HEK293 (cell line): ENCODE data around the gene APOL1.
A peak's percentile ranks its signal among the peaks of the same experiment; 100 is the strongest.

Source experiments
- CTCF ChIA-PET: fragments of 350-600 bp; formaldehyde crosslinking; extraction: SDS; loops from one replicate; lab custom pipeline; 2021; ENCODE audit warnings: antibody characterized with exemption; lab: Yijun Ruan, JAX
- POLR2A ChIA-PET: fragments of 300-600 bp; formaldehyde crosslinking; extraction: SDS; loops from one replicate; lab custom pipeline; 2020; ENCODE audit warnings: antibody characterized with exemption, inconsistent platforms; lab: Yijun Ruan, JAX
- H3K27ac ChIP-seq: fragments of 200-500 bp; sonication (Bioruptor generic); 2 replicates; pipeline ENCODE4 v1.5.1; 2014; ENCODE audit warnings: low read depth, low read length, control low read depth, inconsistent platforms; ENCODE audit errors: extremely low read depth
- H3K36me3 ChIP-seq, 2 experiments: fragments of 200-500 bp in 1 of 2; sonication (Bioruptor generic) in 1 of 2; 1 replicate in 1 of 2; 2 replicates in 1 of 2; pipeline ENCODE4 v1.5.1; 2014 to 2017; ENCODE audit warnings: inconsistent platforms in 2 of 2, low read length in 2 of 2; ENCODE audit not compliant: control insufficient read depth in 2 of 2, insufficient read depth in 1 of 2
- H3K4me1 ChIP-seq: fragments of 200-500 bp; sonication (Bioruptor generic); 2 replicates; pipeline ENCODE4 v1.5.1; 2014; ENCODE audit warnings: mild to moderate bottlenecking, low read length, inconsistent platforms; ENCODE audit not compliant: control insufficient read depth, insufficient read depth
- H3K4me3 ChIP-seq: 2 replicates; pipeline ENCODE4 v1.5.1; 2011; ENCODE audit warnings: low read depth, mild to moderate bottlenecking, control low read depth, low read length, moderate library complexity
- H3K9me3 ChIP-seq: fragments of 200-500 bp; sonication (Bioruptor generic); 2 replicates; pipeline ENCODE4 v1.5.1; 2014; ENCODE audit warnings: low read depth, low read length, inconsistent platforms; ENCODE audit not compliant: control insufficient read depth, insufficient read depth
- KLF8 ChIP-seq: fragments of 450-650 bp; formaldehyde crosslinking; IDR thresholded peaks from 2 replicates; pipeline ENCODE4 v1.5.1; 2016; ENCODE audit warnings: missing biosample characterization, missing genetic modification characterization
- SCRT1 ChIP-seq: fragments of 450-650 bp; formaldehyde crosslinking; IDR thresholded peaks from 2 replicates; pipeline ENCODE4 v1.5.1; 2016; ENCODE audit warnings: missing biosample characterization, missing genetic modification characterization, borderline replicate concordance
- SCRT2 ChIP-seq: fragments of 450-650 bp; formaldehyde crosslinking; IDR thresholded peaks from 2 replicates; pipeline ENCODE4 v1.5.1; 2016; ENCODE audit warnings: missing biosample characterization, missing genetic modification characterization
- TCF7L2 ChIP-seq: IDR thresholded peaks from 2 replicates; pipeline ENCODE4 v1.6.1; 2011; ENCODE audit warnings: low read depth, mild to moderate bottlenecking, inconsistent platforms, low read length, moderate library complexity, borderline replicate concordance
- ZBTB26 ChIP-seq: fragments of 450-650 bp; formaldehyde crosslinking; optimal IDR thresholded peaks from 2 replicates; pipeline ENCODE3; 2016; ENCODE audit warnings: missing biosample characterization, mild to moderate bottlenecking, missing genetic modification characterization
- ZBTB49 ChIP-seq: fragments of 450-650 bp; formaldehyde crosslinking; IDR thresholded peaks from 2 replicates; pipeline ENCODE4 v1.5.1; 2016; ENCODE audit warnings: missing biosample characterization, missing genetic modification characterization, low read depth
- ZBTB6 ChIP-seq: fragments of 450-650 bp; formaldehyde crosslinking; IDR thresholded peaks from 2 replicates; pipeline ENCODE4 v1.5.1; 2017; ENCODE audit warnings: missing biosample characterization, missing genetic modification characterization
- ZEB2 ChIP-seq: fragments of 450-650 bp; formaldehyde crosslinking; IDR thresholded peaks from 2 replicates; pipeline ENCODE4 v1.5.1; 2016; ENCODE audit warnings: missing biosample characterization, missing genetic modification characterization
- ZFHX2 ChIP-seq: fragments of 450-650 bp; formaldehyde crosslinking; conservative IDR thresholded peaks from 2 replicates; pipeline ENCODE4 v1.5.1; 2016; ENCODE audit warnings: missing biosample characterization, missing genetic modification characterization
- ZFP3 ChIP-seq: fragments of 450-650 bp; formaldehyde crosslinking; IDR thresholded peaks from 2 replicates; pipeline ENCODE4 v1.5.1; 2016; ENCODE audit warnings: low read depth, missing biosample characterization, missing genetic modification characterization
- ZNF114 ChIP-seq: fragments of 450-650 bp; formaldehyde crosslinking; IDR thresholded peaks from 2 replicates; pipeline ENCODE4 v1.5.0; 2017; ENCODE audit warnings: missing biosample characterization, missing genetic modification characterization
- ZNF157 ChIP-seq: fragments of 450-650 bp; formaldehyde crosslinking; IDR thresholded peaks from 2 replicates; pipeline ENCODE4 v1.5.1; 2016; ENCODE audit warnings: missing biosample characterization, missing genetic modification characterization
- ZNF184 ChIP-seq: fragments of 450-650 bp; IDR thresholded peaks from 2 replicates; pipeline ENCODE4 v1.5.1; 2018; ENCODE audit warnings: missing biosample characterization, mild to moderate bottlenecking, missing genetic modification characterization
- ZNF2 ChIP-seq: fragments of 450-650 bp; formaldehyde crosslinking; IDR thresholded peaks from 2 replicates; pipeline ENCODE4 v1.5.1; 2016; ENCODE audit warnings: missing biosample characterization, missing genetic modification characterization
- ZNF24 ChIP-seq: fragments of 450-650 bp; formaldehyde crosslinking; IDR thresholded peaks from 2 replicates; pipeline ENCODE4 v1.5.1; 2016; ENCODE audit warnings: missing biosample characterization, missing genetic modification characterization
- ZNF274 ChIP-seq, 2 experiments: fragments of 200-500 bp in 1 of 2; fragments of 450-650 bp in 1 of 2; sonication (Bioruptor generic) in 1 of 2; formaldehyde crosslinking in 1 of 2; IDR thresholded peaks; 2 replicates each; pipeline versions ENCODE4 v1.5.1 to v1.6.1; 2014 to 2016; ENCODE audit warnings: borderline replicate concordance in 1 of 2, inconsistent platforms in 1 of 2, low read length in 1 of 2, missing biosample characterization in 1 of 2, missing genetic modification characterization in 1 of 2
- ZNF302 ChIP-seq: fragments of 450-650 bp; formaldehyde crosslinking; IDR thresholded peaks from 2 replicates; pipeline ENCODE4 v1.5.1; 2016; ENCODE audit warnings: missing biosample characterization, missing genetic modification characterization, low read depth
- ZNF324 ChIP-seq: fragments of 450-650 bp; formaldehyde crosslinking; IDR thresholded peaks from 2 replicates; pipeline ENCODE4 v1.5.1; 2016; ENCODE audit warnings: missing biosample characterization, missing genetic modification characterization
- ZNF433 ChIP-seq: fragments of 450-650 bp; formaldehyde crosslinking; IDR thresholded peaks from 2 replicates; pipeline ENCODE4 v1.5.1; 2016; ENCODE audit warnings: missing biosample characterization, missing genetic modification characterization, low read depth
- ZNF473 ChIP-seq: fragments of 450-650 bp; formaldehyde crosslinking; IDR thresholded peaks from 2 replicates; pipeline ENCODE4 v1.5.1; 2017; ENCODE audit warnings: missing biosample characterization, missing genetic modification characterization
- ZNF488 ChIP-seq: fragments of 450-650 bp; formaldehyde crosslinking; IDR thresholded peaks from 2 replicates; pipeline ENCODE4 v1.5.1; 2016; ENCODE audit warnings: missing biosample characterization, missing genetic modification characterization
- ZNF548 ChIP-seq: fragments of 450-650 bp; formaldehyde crosslinking; IDR thresholded peaks from 2 replicates; pipeline ENCODE4 v1.5.1; 2016; ENCODE audit warnings: missing biosample characterization, missing genetic modification characterization
- ZNF610 ChIP-seq: fragments of 450-650 bp; formaldehyde crosslinking; IDR thresholded peaks from 2 replicates; pipeline ENCODE4 v1.5.1; 2016; ENCODE audit warnings: missing biosample characterization, missing genetic modification characterization, borderline replicate concordance
- ZNF624 ChIP-seq: fragments of 450-650 bp; formaldehyde crosslinking; IDR thresholded peaks from 2 replicates; pipeline ENCODE4 v1.5.1; 2017; ENCODE audit warnings: missing biosample characterization, missing genetic modification characterization
- ZNF654 ChIP-seq: fragments of 450-650 bp; formaldehyde crosslinking; IDR thresholded peaks from 2 replicates; pipeline ENCODE4 v1.5.1; 2016; ENCODE audit warnings: low read depth, missing biosample characterization, missing genetic modification characterization
- ZSCAN30 ChIP-seq: fragments of 450-650 bp; IDR thresholded peaks from 2 replicates; pipeline ENCODE4 v1.5.1; 2018; ENCODE audit warnings: missing biosample characterization, mild to moderate bottlenecking, missing genetic modification characterization, moderate library complexity

Gene APOL1

GRCh38 chr22:36301384-36301828, 48.5 kb downstream of the APOL1 start (continued):
- TF ChIP-seq ZNF548 (tag by site-specific recombination) (no peak), ZNF488 (tag by site-specific recombination) (no peak), ZNF610 (tag by site-specific recombination) (no peak), ZNF473 (tag by site-specific recombination) (no peak), ZNF24 (tag by site-specific recombination) (no peak), ZBTB26 (peak; percentile 9), ZNF624 (no peak), ZFP3 (tag by site-specific recombination) (0 out of 2 replicates have a peak, but pooled peaks have one; percentile 6), ZNF274 (IDR thresholded peaks at IDR 0.05; ENCODE audit: low read length) (no peak), ZNF274 (tag by site-specific recombination; IDR thresholded peaks at IDR 0.05; ENCODE audit: borderline replicate concordance) (no peak), ZNF654 (tag by site-specific recombination) (peak; percentile 75), SCRT1 (tag by site-specific recombination) (peak; percentile 88), ZSCAN30 (0 out of 2 replicates have a peak, but pooled peaks have one; percentile 43), TCF7L2 (no peak), ZBTB49 (tag by site-specific recombination) (no peak), ZFHX2 (peak; percentile 42), ZNF324 (tag by site-specific recombination) (no peak), ZEB2 (tag by site-specific recombination) (peak; percentile 60), KLF8 (tag by site-specific recombination) (peak; percentile 20; the same call in 1 of the 2 replicates), ZNF302 (tag by site-specific recombination) (no peak), ZNF2 (tag by site-specific recombination) (0 out of 2 replicates have a peak, but pooled peaks have one; percentile 42), ZBTB6 (peak; percentile 77)

GRCh38 chr22:36301851-36302250, 48.9 kb downstream of the APOL1 start:
- H3K27ac ChIP-seq = no peak overlapping the region

More at GRCh38 chr22:36301851-36302250, 48.9 kb downstream of the APOL1 start:
- Histone ChIP-seq H3K4me3 (no peak overlapping the region), H3K4me1 (no peaks in the 10 kb centered on the region), H3K36me3 (peaks cover 17 to 98% of the 10 kb centered on the region in 2 experiments), H3K9me3 (no peaks in the 10 kb centered on the region)
- POLR2A ChIA-PET = interaction anchor here (0.6 to 2.1 kb wide), 5 partner anchors 25 to 180 kb away, joined by 3 to 10 read pairs (median 5); partner anchors contain the start of genes MYH9 and TXN2
- CTCF ChIA-PET = interaction anchor here (0.6 to 7.5 kb wide), 28 partner anchors 9 to 207 kb away, joined by 3 to 132 read pairs (median 5); no protein-coding TSS in a partner anchor
- TF ChIP-seq SCRT2 (tag by site-specific recombination) (0 out of 2 replicates have a peak, but pooled peaks have one; percentile 7), ZNF184 (tag by site-specific recombination) (no peak), ZNF157 (no peak), ZNF114 (tag by site-specific recombination) (no peak), ZNF433 (tag by site-specific recombination) (no peak)
